Measurements from ENCODE around the gene NTNG1. TPM values are rescaled to one million over a fixed set of nuclear protein-coding genes. Genes with fewer than 3 reads are reported as not detected.
A peak's percentile ranks its signal among the peaks of the same experiment; 100 is the strongest.

NTNG1 gene
- total and polyA plus RNA-seq, 12 donors, result 0.06 TPM; not detected in 11

- WGBS, 2 donors, result 34 to 36% methylated on average over 2 of the region's 2 CpGs
- intact Hi-C loops (cut with DNase I), result loop anchor here in 2 of 10 donors (10.0 kb wide), 2 partner anchors 242 to 252 kb away; no protein-coding TSS in a partner anchor
- TF ChIP-seq, protein P1, sequence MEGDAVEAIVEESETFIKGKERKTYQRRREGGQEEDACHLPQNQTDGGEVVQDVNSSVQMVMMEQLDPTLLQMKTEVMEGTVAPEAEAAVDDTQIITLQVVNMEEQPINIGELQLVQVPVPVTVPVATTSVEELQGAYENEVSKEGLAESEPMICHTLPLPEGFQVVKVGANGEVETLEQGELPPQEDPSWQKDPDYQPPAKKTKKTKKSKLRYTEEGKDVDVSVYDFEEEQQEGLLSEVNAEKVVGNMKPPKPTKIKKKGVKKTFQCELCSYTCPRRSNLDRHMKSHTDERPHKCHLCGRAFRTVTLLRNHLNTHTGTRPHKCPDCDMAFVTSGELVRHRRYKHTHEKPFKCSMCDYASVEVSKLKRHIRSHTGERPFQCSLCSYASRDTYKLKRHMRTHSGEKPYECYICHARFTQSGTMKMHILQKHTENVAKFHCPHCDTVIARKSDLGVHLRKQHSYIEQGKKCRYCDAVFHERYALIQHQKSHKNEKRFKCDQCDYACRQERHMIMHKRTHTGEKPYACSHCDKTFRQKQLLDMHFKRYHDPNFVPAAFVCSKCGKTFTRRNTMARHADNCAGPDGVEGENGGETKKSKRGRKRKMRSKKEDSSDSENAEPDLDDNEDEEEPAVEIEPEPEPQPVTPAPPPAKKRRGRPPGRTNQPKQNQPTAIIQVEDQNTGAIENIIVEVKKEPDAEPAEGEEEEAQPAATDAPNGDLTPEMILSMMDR (IDR thresholded peaks at IDR 0.05), result no peak
- H3K36me3 ChIP-seq, result no peaks in the 10 kb centered on the region
- no peaks in the 10 kb centered on the region for H3K4me1 ChIP-seq
- H3K27me3 ChIP-seq, result peaks cover 0 to 13% (median 0%) of the 10 kb centered on the region in 7 donors
- no peak overlapping the region for H3K27ac ChIP-seq
- ATAC-seq (no peak), DNase-seq (no peak)
- H3K9me3 ChIP-seq, result no peaks in the 10 kb centered on the region
- H3K4me3 ChIP-seq, result no peak overlapping the region
These were observed 385.8 kb downstream of the NTNG1 start for GRCh38 chr1:107526524-107527198.

DNA sequence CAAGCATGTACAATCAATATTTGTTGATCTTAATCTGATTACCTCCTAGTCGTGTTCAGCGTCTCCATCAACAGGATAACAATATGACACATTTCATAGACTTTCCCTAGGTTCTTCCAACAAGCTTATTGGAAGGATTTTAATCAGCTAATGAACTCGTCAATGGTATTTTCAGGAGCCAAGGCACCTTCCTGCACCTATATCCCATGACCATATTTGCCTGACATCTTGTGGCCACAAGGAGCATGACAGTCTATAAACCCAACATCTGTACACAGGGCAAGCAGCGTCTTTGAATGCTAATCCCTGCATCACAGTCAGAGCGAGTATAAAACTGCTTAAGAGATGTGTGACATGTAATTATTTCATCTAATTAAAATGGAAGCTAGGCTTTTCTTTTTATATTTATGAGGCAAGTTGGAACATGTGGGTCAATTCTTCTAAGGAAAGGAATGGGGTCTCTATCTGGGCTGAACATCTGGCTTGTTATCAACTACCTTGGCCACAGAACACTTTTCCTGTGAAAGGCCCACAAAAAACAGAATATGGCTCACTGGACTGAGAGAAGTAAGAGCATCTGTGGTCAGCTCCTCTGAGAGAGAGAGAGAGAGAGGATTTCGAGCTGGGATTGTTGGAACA, 388.8 kb downstream of the NTNG1 start:
- no peaks in the 10 kb centered on the region for H3K36me3 ChIP-seq
- H3K4me1 ChIP-seq, result peaks cover 0 to 8% (median 0%) of the 10 kb centered on the region in 9 donors
- H3K9me3 ChIP-seq, result no peaks in the 10 kb centered on the region
- 18 to 22% methylated on average over 6 of the region's 6 CpGs for WGBS, 2 donors
- no peak overlapping the region for H3K4me3 ChIP-seq
- no peak overlapping the region for H3K27ac ChIP-seq
- intact Hi-C loops (cut with DNase I), result loop anchor here in 2 of 10 donors (10.0 kb wide), 2 partner anchors 245 to 255 kb away; no protein-coding TSS in a partner anchor
- ATAC-seq (peak in 1 of 8 donors; percentile 35), DNase-seq (no peak)
- TF ChIP-seq, protein P1 (IDR thresholded peaks at IDR 0.05), result peak; percentile 7 to 72 (median 54)
- peaks cover 0 to 13% (median 0%) of the 10 kb centered on the region in 7 donors for H3K27me3 ChIP-seq

GRCh38 chr1:107530543-107530942, 389.7 kb downstream of the NTNG1 start:
- TF ChIP-seq, protein P1 (IDR thresholded peaks at IDR 0.05), result no peak
- intact Hi-C loops (cut with DNase I), result no loop called here
- DNase-seq, result no peak
- H3K4me3 ChIP-seq, result no peak overlapping the region
- H3K36me3 ChIP-seq, result no peaks in the 10 kb centered on the region
- 50 to 57% methylated on average over 6 of the region's 6 CpGs for WGBS, 2 donors
- H3K9me3 ChIP-seq, result no peaks in the 10 kb centered on the region
- no peak for ATAC-seq
- H3K4me1 ChIP-seq, result peaks cover 0 to 8% (median 0%) of the 10 kb centered on the region in 9 donors
- H3K27me3 ChIP-seq, result peaks cover 0 to 13% (median 0%) of the 10 kb centered on the region in 7 donors
- H3K27ac ChIP-seq, result no peak overlapping the region

DNA sequence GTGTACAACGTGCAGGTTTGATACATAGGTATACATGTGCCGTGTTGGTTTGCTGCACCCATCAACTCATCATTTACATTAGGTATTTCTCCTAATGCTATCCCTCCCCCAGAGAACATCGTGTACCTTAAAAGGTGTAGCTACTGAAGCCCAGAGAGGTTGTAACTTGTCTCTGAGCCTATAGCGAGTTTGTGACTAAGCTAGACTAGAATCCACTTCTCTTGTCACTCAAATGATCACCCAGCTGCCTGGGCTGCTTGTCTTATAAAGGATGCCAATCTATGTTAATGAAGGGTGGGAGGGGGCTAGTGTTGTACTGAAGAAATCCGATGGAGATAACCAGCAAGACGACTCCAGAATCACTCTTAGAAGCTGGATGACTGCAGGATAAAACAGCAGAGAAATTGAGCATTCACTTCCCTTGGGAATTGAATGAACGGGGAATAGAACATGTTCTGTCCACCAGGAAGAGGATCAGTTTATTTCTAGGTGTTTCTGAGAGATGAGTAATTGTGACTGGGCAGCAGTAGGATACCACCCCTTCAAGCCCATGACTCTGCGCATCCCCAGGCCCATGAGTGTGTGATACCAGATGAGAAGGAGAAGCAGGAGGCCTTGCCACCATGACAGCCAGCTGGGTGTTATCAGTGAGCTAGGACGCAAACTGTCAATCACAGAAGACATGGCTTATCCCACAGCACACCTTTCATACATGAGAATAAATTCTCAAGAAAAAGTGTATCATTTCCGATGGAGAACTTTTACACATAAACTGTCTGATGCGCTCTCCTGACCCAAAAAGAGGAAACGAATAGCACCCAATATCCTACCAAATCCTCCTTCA, 390.4 kb downstream of the NTNG1 start:
- H3K4me3 ChIP-seq, result no peak overlapping the region
- DNase-seq, result no peak
- H3K27me3 ChIP-seq, result peaks cover 0 to 13% (median 0%) of the 10 kb centered on the region in 7 donors
- H3K4me1 ChIP-seq, result peaks cover 0 to 8% (median 0%) of the 10 kb centered on the region in 9 donors
- WGBS, 2 donors, result 71 to 75% methylated on average over 12 of the region's 12 CpGs
- no peaks in the 10 kb centered on the region for H3K9me3 ChIP-seq
- no peak overlapping the region for H3K27ac ChIP-seq
- intact Hi-C loops (cut with DNase I), result no loop called here
- no peak for ATAC-seq
- no peaks in the 10 kb centered on the region for H3K36me3 ChIP-seq
- TF ChIP-seq, protein P1 (IDR thresholded peaks at IDR 0.05), result no peak
